GM12878 (cell line): ENCODE measurements around the gene SMPD3. TPM values are rescaled to one million over a fixed set of nuclear protein-coding genes. Genes with fewer than 3 reads are reported as not detected.

ENCODE experiments used
- ATAC-seq: fragments of 200-7000 bp; cut with Tn5 transposase; 3 replicates; pipeline ENCODE4 v1.9.1; 2020; ENCODE audit warnings: mild to moderate bottlenecking, moderate library complexity
- BruUV-seq: library from RNA; stranded (reverse); fragments of 400-500 nt; replicated peaks from 2 replicates; lab custom pipeline; 2021; lab: Mats Ljungman, UMichigan
- CTCF ChIA-PET: fragments of 300-600 bp; sonication (Branson Sonifier 250); formaldehyde crosslinking; extraction: SDS; loops from one replicate; lab custom pipeline; 2021; ENCODE audit warnings: inconsistent platforms; lab: Yijun Ruan, JAX
- POLR2A ChIA-PET: fragments of 350-600 bp; formaldehyde crosslinking; extraction: SDS; loops from one replicate; lab custom pipeline; 2021; ENCODE audit warnings: inconsistent platforms; lab: Charles Lee
- RAD21 ChIA-PET: fragments of 300-600 bp; sonication (Branson Sonifier 250); formaldehyde crosslinking; loops from one replicate; lab custom pipeline; 2023; ENCODE audit warnings: antibody characterized with exemption; ENCODE audit not compliant: unreplicated experiment; lab: Charles Lee
- SMC1A ChIA-PET: fragments of 300-600 bp; sonication (Branson Sonifier 250); formaldehyde crosslinking; loops from one replicate; lab custom pipeline; 2023; ENCODE audit not compliant: unreplicated experiment, uncharacterized antibody; lab: Charles Lee
- DNase-seq: peaks from one replicate; pipeline ENCODE4 v3.0.0-alpha.2; 2011; ENCODE audit warnings: low read depth, low spot score
- FAIRE-seq: peaks from 3 replicates; lab custom pipeline; 2011; peaks lifted over from hg19 to GRCh38; lab: Jason Lieb, UNC
- H2AFZ ChIP-seq: 2 replicates; pipeline ENCODE4 v1.6.0; 2011; ENCODE audit warnings: low read depth, low read length, control low read depth; ENCODE audit not compliant: control insufficient read depth
- H3K27ac ChIP-seq: 2 replicates; pipeline ENCODE4 v1.5.1; 2011; ENCODE audit warnings: control low read depth; ENCODE audit not compliant: control insufficient read depth, insufficient read depth
- H3K27me3 ChIP-seq, 2 experiments: replicated peaks in 1 of 2; 2 replicates each; pipeline versions ENCODE4 v1.6.0 to v1.6.1; 2011; ENCODE audit warnings: low read length in 1 of 2; ENCODE audit not compliant: control insufficient read depth in 2 of 2, insufficient read depth in 2 of 2
- H3K36me3 ChIP-seq, 2 experiments: 2 replicates each; pipeline ENCODE4 v1.5.1; 2011; ENCODE audit warnings: low read length in 1 of 2; ENCODE audit not compliant: control insufficient read depth in 2 of 2, insufficient read depth in 2 of 2
- H3K4me1 ChIP-seq: 2 replicates; pipeline ENCODE4 v1.6.1; 2011; ENCODE audit warnings: mild to moderate bottlenecking, low read length, moderate library complexity, mixed read lengths; ENCODE audit not compliant: control insufficient read depth, insufficient read depth
- H3K4me2 ChIP-seq: 2 replicates; pipeline ENCODE4 v1.6.0; 2011; ENCODE audit warnings: control low read depth; ENCODE audit not compliant: control insufficient read depth, insufficient read depth
- H3K4me3 ChIP-seq: fragments of 200-600 bp; sonication (generic); 2 replicates; pipeline ENCODE4 v1.5.1; 2016
- H3K79me2 ChIP-seq: 2 replicates; pipeline ENCODE4 v1.6.0; 2011; ENCODE audit warnings: low read length; ENCODE audit not compliant: control insufficient read depth, insufficient read depth
- H3K9ac ChIP-seq: 2 replicates; pipeline ENCODE4 v1.8.0; 2011; ENCODE audit warnings: low read length, control low read depth, mixed read lengths; ENCODE audit not compliant: control insufficient read depth, insufficient read depth
- H3K9me3 ChIP-seq: replicated peaks from 3 replicates; pipeline ENCODE4 v1.5.1; 2011; ENCODE audit warnings: mild to moderate bottlenecking, low read length; ENCODE audit not compliant: control insufficient read depth, insufficient read depth
- H4K20me1 ChIP-seq: 2 replicates; pipeline ENCODE4 v1.6.0; 2011; ENCODE audit not compliant: control insufficient read depth, insufficient read depth
- BACH1 ChIP-seq: fragments of 450-650 bp; IDR thresholded peaks from 2 replicates; pipeline ENCODE4 v1.6.1; 2017; ENCODE audit warnings: mild to moderate bottlenecking, borderline replicate concordance
- LARP7 ChIP-seq: fragments of 450-650 bp; IDR thresholded peaks from 2 replicates; pipeline ENCODE4 v1.6.1; 2017; ENCODE audit warnings: mild to moderate bottlenecking
- RUNX3 ChIP-seq: IDR thresholded peaks from 2 replicates; pipeline ENCODE4 v1.6.1; 2012; ENCODE audit warnings: low read length, inconsistent platforms
- SIX5 ChIP-seq: IDR thresholded peaks from 2 replicates; pipeline ENCODE4 v1.6.1; 2011; ENCODE audit warnings: mild to moderate bottlenecking, low read depth, low read length, moderate library complexity; ENCODE audit not compliant: severe bottlenecking
- SPI1 ChIP-seq: IDR thresholded peaks from 2 replicates; pipeline ENCODE4 v1.6.1; 2011; ENCODE audit warnings: low read depth, mild to moderate bottlenecking, low read length, moderate library complexity, borderline replicate concordance; ENCODE audit not compliant: insufficient read depth
- TCF7 ChIP-seq: IDR thresholded peaks from 2 replicates; pipeline ENCODE4 v1.6.1; 2014; ENCODE audit warnings: antibody characterized with exemption, borderline replicate concordance
- USF2 ChIP-seq: IDR thresholded peaks from 2 replicates; pipeline ENCODE4 v1.6.1; 2011; ENCODE audit warnings: low read depth, low read length, improper control_type of control experiment, borderline replicate concordance
- WGBS: methylation state at CpG from one replicate; pipeline ENCODE4 v1.1.6; 2016; ENCODE audit warnings: low lambda C conversion rate; ENCODE audit not compliant: insufficient replicate concordance, insufficient coverage; ENCODE audit errors: missing lambda C conversion rate; 5-methylcytosine and 5-hydroxymethylcytosine counted together
- in situ Hi-C: fragments of 300-500 bp; cut with MboI; formaldehyde crosslinking; loops from 9 replicates; pipeline ENCODE4 v1.14.3; 2018; ENCODE audit warnings: mixed read lengths
- intact Hi-C: fragments of 100-400 bp; cut with micrococcal nuclease; formaldehyde crosslinking; loops from one replicate; pipeline ENCODE4 v1.14.2; 2022; ENCODE audit not compliant: unreplicated experiment
- polyA plus RNA-seq, 11 experiments: library from polyadenylated mRNA; depleted of rRNA in 4 of 11; unstranded in 6 of 11; stranded (reverse) in 5 of 11; fragments of >200 nt; fragmentation: Nextera tagmentation in 4 of 11; fragmentation: Illumina TruSeq in 1 of 11; extraction: Ambion mirVana in 4 of 11; extraction: Trizol in 1 of 11; gene quantifications; 1 replicate in 1 of 11; 2 replicates in 10 of 11; pipeline versions ENCODE4 v1.2.1 to v1.2.3, GENCODE V29; 2011 to 2016; ENCODE audit warnings: inconsistent platforms in 2 of 11, missing spikeins in 2 of 11, low read depth in 1 of 11
- total RNA-seq, 4 experiments: library from RNA; depleted of rRNA in 3 of 4; stranded (reverse); fragments of >200 nt in 3 of 4; fragmentation: Illumina TruSeq in 1 of 4; extraction: Trizol in 1 of 4; gene quantifications; 2 replicates each; pipeline versions ENCODE4 v1.2.1 to v1.2.3, GENCODE V29; 2013 to 2021

The SMPD3 gene
- total and polyA plus RNA-seq, 10 of the 15 experiments (the other 5 are each of a cell fraction or from before 2014, with no cell fraction given): 0.04 to 2.0 (median 1.2) TPM

GRCh38 chr16:68313116-68313515, 135.2 kb downstream of the SMPD3 start:
- no peak overlapping the region for H2AFZ ChIP-seq
- peaks cover 4 to 15% of the 10 kb centered on the region in 2 experiments; a peak in 2 of 4 replicates for H3K36me3 ChIP-seq
- ChIA-PET RAD21 (interaction anchor here (1.0 kb wide), 1 partner anchor 49 kb away, joined by 3 read pairs; the partner anchor contains the start of gene SLC7A6), CTCF (interaction anchor here (2.6 to 3.5 kb wide), 2 partner anchors 49 to 51 kb away, joined by 7 to 24 read pairs; partner anchors contain the start of gene SLC7A6), POLR2A (interaction anchor here (0.6 kb wide), 1 partner anchor 74 kb away, joined by 3 read pairs; no protein-coding TSS in a partner anchor), SMC1A (no interaction called here)
- ATAC-seq: no peak
- H3K4me1 ChIP-seq: peaks cover 3% of the 10 kb centered on the region; the same call in 1 of the 2 replicates
- intact Hi-C loops: no loop called here
- no peak overlapping the region for H3K4me2 ChIP-seq
- WGBS: 89% methylated on average over 4 of the region's 4 CpGs
- no peak overlapping the region for H3K4me3 ChIP-seq
- no peak for FAIRE-seq
- no peak for DNase-seq
- H3K9ac ChIP-seq: no peak overlapping the region
- H4K20me1 ChIP-seq: no peaks in the 10 kb centered on the region
- H3K79me2 ChIP-seq: peaks cover 45% of the 10 kb centered on the region
- TF ChIP-seq TCF7 (no peak), USF2 (no peak), BACH1 (no peak), LARP7 (no peak), SIX5 (no peak), RUNX3 (no peak), SPI1 (no peak)
- H3K27ac ChIP-seq: no peak overlapping the region
- no TSS peak for BruUV-seq
- no peaks in the 10 kb centered on the region for H3K27me3 ChIP-seq
- no peaks in the 10 kb centered on the region for H3K9me3 ChIP-seq
- in situ Hi-C loops: no loop called here
